K562 (cell line): ENCODE data around the gene LETM1. TPM values are rescaled to one million over a fixed set of nuclear protein-coding genes. Genes with fewer than 3 reads are reported as not detected.

Experiments used
- ARHGAP35 ChIP-seq: fragments of 450-650 bp; IDR thresholded peaks from 2 replicates; pipeline ENCODE4 v1.6.1; 2018; ENCODE audit not compliant: partially characterized antibody
- GTF2A2 ChIP-seq: IDR thresholded peaks from 2 replicates; pipeline ENCODE4 v1.6.1; 2016; ENCODE audit warnings: mild to moderate bottlenecking, missing genetic modification characterization, missing compliant biosample characterization
- SRSF3 ChIP-seq: fragments of 200-400 bp; formaldehyde crosslinking; IDR thresholded peaks from 2 replicates; pipeline ENCODE4 v1.6.1; 2016; ENCODE audit warnings: mild to moderate bottlenecking, low read length, moderate library complexity; ENCODE audit not compliant: insufficient read depth
- ZNF347 ChIP-seq: fragments of 450-650 bp; formaldehyde crosslinking; IDR thresholded peaks from 2 replicates; pipeline ENCODE4 v1.4.0; 2020; ENCODE audit warnings: low read depth, mild to moderate bottlenecking, moderate library complexity
- ZNF518B ChIP-seq: fragments of 250-450 bp; sonication (Bioruptor Pico); IDR thresholded peaks from 2 replicates; pipeline ENCODE4 v1.5.0; 2021; ENCODE audit warnings: mild to moderate bottlenecking, moderate library complexity
- polyA plus RNA-seq, 8 experiments: library from polyadenylated mRNA; depleted of rRNA in 4 of 8; stranded (reverse) in 5 of 8; unstranded in 3 of 8; fragments of >200 nt; fragmentation: Nextera tagmentation in 2 of 8; fragmentation: Illumina TruSeq in 1 of 8; extraction: Ambion mirVana in 2 of 8; extraction: Trizol in 1 of 8; gene quantifications; 2 replicates each; pipeline versions ENCODE4 v1.2.1 to v1.2.3, GENCODE V29; 2011 to 2014; ENCODE audit warnings: inconsistent platforms in 1 of 8, missing spikeins in 1 of 8
- total RNA-seq, 7 experiments: library from RNA; depleted of rRNA in 6 of 7; stranded (reverse); fragments of >200 nt in 6 of 7; fragmentation: Illumina TruSeq in 2 of 7; extraction: Trizol in 2 of 7; gene quantifications; 2 replicates each; pipeline versions ENCODE4 v1.2.1 to v1.2.3, GENCODE V29; 2011 to 2021; ENCODE audit warnings: low replicate concordance in 1 of 7

Gene LETM1
- total and polyA plus RNA-seq, 9 of the 15 experiments (the other 6 are each of a cell fraction or from before 2014, with no cell fraction given) = 3.9 to 109 (median 35.0) TPM

- TF ChIP-seq ZNF518B (no peak), ZNF347 (CRISPR knock-in tag) (no peak), SRSF3 (no peak), ARHGAP35 (no peak), GTF2A2 (tag) (no peak)
These were observed 8.4 kb upstream of the LETM1 start (continued) for GRCh38 chr4:1864076-1865008.
